Measurements from ENCODE around the gene LRRC25.

Gene LRRC25

DNA sequence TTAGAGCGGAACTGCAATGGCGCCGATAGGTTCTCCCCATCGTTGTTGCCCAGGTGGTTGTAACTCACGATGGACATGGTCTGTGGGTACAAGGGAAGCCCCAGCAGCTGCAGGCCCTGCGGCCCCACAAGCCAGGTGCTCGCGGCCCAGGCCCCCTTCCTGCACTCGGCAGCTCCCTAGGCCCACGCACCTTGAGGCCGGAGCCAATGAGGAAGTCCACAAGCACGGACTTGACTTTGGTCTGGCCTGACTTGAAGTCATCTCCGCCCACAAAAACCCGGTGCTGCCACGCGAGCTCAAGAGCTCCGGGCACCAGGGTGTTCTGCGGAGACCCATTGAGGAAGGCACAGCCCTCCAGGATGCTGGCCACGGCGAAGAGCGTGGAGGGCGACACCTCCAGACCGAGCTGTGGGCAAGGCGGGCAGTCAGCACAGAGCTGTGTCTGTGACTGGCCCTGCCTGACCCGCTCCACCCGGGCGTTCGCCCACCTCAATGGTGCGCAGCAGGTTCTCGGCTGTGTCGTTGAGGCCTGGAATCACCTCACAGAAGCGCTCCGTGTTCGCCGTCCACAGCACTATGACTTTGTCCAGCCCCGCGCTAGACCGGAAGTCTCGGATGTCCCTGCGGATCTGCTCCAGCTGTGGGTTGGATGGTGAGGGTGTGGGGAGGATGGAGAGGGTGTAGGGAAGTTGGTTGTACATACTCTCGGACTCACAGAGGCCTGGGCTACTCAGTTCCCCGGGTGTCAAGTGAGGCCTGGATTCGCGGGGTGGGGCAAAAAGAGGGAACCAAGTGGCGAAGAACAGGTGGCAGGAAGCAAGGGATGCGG lies 38.6 kb upstream of the LRRC25 start:
- no peak for DNase-seq (ENCODE audit: low read depth)

DNA sequence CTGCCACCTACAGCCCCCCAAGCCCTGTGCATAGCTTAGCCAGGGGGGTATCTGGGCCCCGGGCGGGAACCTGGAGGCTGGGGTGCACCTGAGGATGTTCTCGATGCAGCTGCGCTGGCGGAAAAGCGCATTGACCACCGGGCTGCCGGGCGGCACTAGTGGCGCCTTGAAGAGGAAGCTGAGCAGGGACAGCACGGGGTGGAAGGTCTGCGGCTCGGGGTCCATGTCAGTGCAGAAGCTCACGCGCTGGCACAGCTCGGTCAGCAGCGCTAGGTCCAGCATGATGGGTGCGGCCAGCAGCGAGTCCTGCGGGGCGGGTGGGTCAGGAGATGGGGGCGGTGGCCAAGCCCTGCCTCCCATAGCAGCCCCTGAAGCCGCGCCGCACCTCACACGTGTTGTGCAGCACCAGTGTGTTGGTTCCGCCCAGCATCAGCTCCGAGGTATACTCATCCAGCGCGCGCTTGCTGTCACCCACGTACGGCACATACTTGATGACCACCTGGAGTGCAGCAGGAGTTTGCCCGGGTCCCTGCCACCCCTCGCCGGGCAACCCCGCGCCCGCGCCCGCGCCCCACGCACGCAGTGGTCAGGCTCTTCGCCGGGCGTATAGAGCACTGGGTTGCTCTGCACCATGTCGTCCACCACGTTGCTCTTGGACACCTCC lies 37.9 kb upstream of the LRRC25 start:
- no peak for DNase-seq (ENCODE audit: low read depth)

DNA sequence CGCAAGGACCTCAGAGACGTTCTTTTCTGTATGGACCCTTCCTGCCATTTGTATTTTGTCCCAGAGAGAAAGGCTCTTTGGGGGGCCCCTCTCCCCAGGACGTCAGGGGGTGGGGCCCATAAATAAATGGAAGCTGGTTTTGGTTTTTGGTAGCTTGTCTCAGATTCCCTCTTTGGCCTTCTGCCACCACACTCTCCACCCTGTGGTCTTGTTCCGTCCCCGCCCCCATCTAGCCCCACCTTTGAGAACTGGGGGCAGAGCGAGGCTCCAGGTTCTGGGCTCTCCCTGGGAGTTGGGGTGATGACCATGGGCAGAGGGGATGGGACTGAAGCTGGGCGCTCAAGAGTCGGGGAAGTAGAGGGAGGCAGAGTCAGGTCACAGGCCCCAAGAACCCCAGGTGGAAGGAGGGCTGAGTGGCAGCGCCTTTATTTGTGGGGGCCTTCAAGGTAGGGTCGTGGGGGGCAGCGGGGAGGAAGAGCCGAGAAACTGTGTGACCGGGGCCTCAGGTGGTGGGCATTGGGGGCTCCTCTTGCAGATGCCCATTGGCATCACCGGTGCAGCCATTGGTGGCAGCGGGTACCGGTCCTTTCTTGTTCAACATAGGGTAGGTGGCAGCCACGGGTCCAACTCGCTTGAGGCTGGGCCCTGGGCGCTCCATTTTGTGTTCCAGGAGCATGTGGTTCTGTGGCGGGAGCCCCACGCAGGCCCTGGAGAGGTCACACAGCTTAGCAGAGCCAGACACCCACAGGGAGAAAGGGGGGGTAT lies 37.2 kb upstream of the LRRC25 start:
- no peak for DNase-seq (ENCODE audit: low read depth)

DNA sequence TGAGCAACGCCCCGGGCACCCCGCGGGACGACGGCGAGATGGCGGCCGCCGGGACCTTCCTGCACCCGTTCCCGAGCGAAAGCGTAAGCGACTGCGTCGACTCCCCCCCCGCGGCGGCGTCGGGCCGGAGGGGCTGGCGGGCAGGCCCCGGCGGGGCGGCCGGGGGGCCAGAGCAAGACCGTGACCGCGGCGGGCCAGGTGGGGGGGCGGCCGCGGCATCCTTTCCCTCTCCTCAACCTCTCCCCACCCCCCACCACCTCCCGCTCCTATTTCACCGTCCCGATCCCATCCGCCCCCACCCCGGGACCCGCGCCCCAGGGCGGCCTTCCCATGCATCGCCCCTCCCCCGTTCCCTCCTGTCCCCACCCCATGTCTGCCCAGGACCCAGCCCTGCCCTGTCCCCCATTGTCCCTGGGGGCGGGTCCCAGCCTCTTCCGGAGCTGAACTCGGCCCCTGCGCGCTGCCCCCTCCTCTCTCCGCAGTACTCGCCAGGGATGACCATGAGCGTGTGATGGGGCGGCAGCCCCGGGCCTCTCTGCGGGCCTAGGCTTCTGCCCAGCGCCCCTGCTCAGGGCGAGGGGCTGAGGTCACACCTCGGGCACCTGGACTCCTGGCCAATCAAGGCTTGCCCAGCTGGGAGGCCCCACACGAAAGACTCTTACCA lies 36.4 kb upstream of the LRRC25 start:
- no peak for DNase-seq (ENCODE audit: low read depth)

DNA sequence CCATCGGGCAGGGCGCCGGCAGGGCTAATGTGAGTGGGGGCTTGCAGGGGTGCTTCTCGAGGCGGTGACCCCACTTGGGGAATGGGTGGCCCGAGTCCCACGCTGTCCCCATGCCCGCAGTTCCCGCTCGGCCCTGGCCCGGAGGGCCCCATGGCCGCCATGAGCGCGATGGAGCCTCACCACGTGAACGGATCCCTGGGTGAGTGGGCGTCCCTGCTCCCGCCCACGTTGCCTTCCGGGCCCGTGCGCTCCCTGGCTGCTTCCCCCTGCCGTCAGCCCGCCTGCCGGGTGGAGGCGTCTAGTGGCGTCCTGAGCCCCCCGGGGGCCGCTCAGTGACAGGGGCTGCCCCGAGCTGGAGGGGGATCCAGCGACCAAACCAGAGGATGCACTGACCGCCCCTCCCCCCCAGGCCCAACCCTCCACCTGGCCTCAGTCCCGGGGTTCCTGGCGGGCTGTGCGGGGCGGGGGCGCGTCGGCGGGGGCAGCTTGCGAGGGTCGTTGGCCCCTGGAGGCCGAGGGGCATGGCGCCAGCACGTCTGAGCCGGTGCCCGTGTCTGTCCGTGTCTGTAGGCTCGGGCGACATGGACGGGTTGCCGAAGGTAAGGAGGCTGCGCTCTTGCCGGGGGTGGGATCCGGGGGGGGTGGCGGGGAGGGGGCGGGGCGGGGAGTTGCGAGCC lies 35.7 kb upstream of the LRRC25 start:
- no peak for DNase-seq (ENCODE audit: low read depth)

DNA sequence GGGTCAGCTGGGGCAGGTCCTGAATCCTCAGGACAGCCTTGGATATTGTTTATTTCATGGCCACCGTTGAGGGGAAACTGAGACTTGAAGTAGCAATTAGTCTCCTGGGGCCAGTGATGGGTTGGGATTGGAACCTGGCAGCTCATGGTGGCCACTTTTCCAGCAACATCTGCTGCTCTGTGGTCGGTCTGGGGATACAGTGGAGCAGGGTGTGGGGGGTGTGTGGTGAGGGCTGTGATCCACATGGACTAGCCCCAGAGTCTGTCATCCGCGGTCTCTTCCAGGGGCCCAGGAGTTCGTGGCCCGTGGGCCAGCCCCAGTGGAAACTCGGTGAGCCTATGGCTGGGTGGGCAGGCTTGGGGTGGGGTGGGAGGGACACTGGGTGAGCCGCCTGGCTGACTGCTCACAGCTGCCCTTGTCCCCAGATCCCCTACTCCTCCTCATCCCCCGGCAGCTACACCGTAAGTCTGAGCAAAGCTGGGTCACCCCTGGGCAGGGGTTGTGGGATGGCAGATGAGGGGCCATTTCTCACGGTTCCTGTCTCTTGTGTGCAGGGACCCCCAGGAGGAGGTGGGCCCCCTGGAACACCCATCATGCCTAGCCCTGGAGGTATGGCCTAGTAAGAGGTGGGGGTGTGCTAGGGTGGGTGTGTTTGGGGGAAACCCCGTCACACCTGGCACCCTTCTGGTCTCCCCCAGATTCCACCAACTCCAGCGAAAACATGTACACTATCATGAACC lies 35.0 kb upstream of the LRRC25 start:
- DNase-seq (ENCODE audit: low read depth) = no peak

DNA sequence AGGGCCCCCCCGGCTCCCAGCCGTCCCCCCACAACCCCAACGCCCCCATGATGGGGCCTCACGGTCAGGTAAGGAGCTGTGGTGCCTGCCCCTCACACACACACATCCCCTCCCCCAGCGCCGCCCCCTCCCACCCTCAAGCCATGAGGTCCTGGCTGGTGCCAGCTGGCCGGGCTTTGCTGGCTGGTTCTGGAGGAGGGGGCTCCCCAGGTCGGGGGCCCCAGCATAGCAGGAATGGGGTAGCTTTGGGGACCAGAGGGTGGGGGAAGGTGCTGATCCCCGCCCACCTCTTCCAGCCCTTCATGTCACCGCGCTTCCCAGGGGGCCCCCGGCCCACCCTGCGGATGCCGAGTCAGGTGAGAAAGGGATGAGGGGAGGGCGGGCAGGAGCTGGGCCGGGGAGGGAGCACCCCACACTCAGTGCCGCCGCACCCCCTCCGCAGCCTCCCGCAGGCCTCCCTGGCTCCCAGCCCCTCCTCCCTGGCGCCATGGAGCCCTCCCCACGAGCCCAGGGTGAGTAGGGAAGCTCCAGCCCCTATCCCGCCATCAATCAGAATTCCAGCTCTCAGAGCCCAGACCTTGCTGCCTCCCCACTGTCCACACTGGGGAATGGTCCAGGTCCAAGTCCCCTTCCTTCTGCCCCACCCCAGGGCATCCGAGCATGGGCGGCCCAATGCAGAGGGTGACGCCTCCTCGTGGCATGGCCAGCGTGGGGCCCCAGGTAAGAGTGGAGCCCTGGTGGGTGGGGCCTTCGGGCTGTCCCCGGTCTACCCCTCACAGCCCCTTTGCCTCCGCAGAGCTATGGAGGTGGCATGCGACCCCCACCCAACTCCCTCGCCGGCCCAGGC lies 34.2 kb upstream of the LRRC25 start:
- DNase-seq (ENCODE audit: low read depth) = no peak

DNA sequence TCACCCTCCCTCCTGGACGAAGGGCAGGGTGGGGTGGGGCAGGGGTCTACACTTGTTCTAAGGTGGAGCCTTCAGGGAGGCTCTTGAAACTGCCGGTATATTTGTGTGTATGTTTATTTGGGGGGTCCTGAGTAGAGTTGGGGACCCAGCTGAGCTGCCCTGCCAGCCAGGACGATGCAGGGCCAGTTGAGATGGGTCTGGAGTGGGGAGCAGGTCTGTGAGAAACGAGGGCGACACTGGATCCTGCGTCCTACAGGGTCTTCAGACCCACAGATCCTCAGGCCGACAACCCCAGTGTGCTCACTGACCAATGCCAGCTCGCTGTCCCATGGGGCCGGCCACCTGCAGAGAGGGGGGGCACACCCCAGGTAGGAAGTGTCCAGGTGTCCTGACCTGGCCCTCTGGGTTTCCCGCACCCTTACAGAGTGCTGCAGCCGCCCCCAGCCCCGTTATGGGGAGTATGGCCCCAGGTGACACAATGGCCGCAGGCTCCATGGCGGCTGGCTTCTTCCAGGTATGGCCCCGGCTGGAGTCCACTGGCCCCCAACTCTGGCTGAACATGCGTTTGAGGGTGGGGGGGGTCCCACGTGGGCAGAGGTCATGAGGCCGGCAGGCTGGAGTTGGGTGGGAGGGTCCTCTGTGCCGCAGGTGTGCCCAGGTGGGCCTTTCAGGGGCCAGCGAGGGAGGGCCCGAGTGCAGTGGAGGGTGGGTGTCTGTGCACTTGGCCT lies 33.2 kb upstream of the LRRC25 start:
- DNase-seq (ENCODE audit: low read depth) = no peak

DNA sequence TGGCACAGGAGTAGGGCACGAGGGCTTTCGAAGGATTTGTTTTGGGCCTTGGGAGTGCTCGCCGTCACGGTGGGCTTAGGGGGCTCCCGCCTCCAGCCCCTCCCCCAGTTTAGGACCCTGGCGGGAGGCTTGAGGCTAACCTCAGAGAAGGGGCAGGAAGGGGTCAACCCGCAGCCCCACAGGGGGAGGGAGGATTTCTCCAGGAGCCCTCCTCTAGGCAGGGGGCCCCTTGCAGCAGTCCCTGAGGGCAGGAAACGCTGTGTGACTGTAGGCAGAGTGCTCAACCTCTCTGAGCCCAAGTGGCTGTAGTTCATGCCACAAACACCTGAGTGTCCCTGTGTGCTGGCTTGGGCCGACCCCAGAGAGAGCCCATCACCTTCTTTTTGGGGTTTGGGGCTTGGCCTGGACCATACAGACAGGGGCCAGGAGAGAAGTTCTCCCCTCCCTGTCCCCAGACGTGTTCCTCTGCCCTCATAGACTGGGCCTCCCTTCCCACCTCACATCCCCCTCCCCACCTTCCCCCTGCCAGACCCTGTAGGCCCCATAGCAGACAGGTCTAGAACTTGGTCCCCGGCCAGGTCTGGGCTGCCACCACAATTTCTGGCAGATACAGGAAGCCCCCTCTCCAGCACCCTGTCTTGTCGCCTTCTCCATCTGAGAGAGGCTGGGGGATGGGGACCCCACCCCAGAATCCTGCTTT lies 32.4 kb upstream of the LRRC25 start:
- DNase-seq (ENCODE audit: low read depth) = no peak

DNA sequence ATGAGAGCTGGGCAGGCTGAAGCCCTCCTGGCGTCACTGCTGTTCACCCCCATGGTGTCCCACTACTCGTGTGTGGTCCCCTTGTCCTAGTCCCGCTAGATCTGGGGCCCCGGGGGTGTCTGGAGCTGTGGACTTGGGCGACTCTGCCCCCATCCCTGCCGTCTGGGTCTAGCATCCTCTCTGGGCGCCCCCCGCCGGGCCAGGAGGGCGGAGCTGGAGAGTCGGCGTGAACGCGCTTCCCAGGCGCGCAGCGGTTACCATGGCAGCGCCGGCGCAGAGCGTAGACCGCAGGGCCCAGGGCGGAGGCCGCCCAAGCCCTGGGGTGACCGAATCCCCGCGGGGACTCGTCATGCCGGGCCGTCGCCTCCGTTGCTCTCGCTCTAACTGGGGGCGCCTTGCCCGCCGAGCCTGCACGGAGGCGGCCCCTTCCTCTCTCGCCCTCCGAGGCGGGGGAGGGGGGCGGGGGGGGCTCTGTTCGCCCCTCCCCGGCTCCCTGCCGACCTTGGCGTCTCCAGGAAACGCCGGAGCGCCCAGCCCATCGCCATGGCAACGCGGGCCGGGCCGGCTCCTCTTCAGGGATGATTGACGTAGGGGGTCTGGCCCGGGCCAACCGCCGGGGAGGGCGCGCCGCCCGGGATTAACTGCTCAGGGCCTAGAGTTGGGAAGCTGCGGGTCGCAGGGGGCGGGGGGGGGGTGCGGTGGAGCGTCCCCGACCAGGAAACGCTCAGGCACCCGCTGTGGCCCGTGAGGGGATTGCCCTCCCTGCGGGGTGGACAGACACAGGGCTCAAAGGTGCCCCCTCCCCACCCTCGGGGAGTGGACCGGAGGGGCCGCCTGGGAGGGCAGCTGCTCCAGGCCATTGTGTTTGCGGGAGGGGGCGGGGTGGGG lies 31.6 kb upstream of the LRRC25 start:
- no peak for DNase-seq (ENCODE audit: low read depth)

DNA sequence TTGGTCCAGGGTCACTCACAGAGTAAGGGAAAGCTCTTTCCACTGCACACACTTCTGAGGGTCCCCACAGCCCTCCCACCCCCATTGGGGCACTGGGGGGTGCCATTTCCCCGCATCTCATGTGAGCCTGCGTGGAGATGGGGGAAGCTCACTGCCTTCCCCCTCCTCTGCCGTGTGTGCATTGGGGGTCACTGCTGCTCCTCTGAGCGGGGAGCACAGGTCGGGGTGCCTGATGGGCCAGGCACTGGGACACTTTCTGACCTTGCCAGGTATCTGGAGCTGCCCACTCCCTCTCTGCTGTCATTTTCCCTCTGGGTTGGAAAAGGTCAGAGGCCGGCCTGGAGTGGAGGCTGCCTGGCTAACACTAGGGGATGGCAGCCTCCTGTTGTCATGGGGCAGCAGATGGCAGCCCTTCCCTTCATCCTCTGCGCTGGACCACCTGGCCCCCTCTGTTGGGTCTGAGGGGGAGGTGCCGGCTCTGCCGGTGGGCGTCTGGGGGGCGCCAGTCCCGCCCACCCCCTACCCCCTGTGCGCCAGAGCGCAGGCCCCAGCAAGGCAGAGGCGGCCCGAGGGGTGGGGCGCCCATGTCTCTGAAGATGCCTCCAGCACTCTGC lies 30.9 kb upstream of the LRRC25 start:
- no peak for DNase-seq (ENCODE audit: low read depth)

DNA sequence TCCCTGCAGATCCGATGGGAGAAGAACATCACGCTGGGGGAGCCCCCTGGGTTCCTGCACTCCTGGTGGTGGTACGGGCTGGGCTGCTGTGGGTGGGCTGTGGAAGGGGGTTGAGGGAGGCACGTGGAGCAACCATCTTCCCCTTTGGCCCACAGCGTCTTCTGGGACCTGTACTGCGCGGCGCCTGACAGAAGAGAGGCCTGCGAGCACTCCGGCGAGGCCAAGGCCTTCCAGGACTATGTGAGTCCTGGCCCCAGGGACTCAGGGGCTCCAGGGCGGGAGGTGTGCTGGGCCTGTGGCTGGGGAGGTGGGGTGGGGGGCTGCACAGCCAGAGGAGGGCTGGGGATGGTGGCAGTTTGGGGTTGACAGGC lies 30.3 kb upstream of the LRRC25 start:
- no peak for DNase-seq (ENCODE audit: low read depth)

DNA sequence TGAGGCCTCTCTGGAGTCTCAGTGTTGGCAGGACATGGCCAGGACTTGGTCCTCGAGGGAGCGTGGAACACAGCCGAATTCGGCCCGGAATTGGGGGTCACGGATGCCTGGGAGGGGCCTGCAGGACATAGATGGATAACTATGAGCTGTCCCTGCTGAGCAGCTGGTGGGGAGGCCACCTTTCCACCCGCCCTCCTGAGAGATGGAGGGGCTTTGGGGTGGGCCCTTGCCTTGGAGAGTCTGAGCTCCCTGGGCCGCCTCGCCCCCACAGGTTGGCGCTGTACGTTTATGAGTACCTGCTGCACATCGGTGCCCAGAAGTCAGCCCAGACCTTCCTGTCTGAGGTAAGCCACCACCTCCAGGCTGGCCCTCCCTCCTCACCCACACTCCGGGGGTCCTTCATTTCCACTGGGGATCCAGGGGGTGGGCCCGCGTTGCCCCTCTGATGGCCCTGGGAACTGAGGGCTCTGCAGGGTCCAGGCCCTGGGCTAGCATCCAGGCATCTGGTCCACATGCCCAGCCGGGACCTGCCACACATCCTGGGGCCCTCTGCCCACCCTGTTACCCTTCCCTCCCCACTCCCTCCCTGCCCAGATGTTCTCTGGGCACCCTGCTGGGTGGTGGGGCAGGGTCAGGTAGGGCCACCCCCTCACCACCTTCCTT lies 29.8 kb upstream of the LRRC25 start:
- DNase-seq (ENCODE audit: low read depth) = no peak

DNA sequence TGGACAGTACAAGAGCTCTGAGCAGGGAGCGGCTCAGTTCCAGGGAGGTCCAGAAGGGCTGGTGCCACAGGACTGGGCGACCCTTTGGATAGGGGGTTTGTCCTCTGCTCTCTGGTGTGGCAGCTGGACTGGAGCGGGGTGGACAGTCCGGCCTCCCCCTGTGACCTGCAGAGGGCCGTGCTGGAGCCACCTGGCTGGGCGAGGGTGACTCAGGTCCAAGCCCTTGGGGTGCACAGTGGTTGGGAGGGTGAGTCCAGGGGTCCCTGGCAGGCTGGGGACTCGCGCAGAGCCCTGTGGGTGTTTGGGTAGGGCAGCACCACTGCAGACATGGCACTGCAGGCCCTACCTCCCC lies 29.0 kb upstream of the LRRC25 start:
- DNase-seq (ENCODE audit: low read depth) = no peak

DNA sequence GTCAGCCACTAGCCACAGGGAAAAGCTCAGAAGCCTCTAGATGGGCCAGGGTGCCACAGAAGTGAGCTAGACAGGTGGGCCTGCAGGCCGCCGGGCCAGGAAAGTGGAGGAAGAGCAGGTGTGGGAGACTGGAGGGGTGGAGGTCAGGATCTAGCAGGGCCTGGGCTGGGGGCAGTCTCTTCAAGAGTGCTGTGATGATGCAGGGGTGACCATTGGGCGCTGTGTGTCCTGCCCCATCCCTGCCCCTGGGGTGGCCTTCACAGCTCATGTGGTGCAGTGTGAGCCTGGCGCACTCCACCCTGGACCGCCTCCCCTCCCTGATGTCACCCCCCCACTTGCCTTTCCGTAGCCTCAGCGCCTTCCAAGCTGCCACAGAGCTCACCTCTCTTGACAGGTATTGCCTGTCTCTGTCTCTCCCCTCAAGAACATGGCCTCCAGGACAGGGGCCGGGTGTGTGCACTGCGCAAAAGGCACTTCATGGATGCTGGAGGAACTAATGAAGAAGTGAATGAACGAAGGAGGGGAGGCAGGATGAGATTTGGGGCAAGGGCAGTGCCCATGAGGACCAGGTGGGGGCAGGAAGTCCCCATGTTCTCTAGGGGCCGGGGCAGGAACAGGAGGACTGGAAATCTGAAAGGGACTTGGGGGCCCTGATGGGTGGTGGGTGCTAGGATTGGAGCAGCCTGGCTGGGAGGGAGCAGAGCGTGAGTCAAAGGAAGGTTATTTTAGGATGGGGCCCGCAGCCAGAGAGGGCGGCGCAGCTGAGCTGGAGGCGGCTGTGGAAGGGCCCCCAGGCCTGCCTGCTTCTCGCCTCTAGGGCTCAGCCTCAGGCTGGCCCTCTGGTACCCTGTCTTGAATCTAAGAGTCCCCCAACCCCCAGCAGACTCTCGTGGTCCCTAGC lies 28.3 kb upstream of the LRRC25 start:
- no peak for DNase-seq (ENCODE audit: low read depth)
